Gastroesophageal sphincter (tissue), 4 donors: ENCODE results near the gene RIPPLY1. TPM values are rescaled to one million over a fixed set of nuclear protein-coding genes. Genes with fewer than 3 reads are reported as not detected.
A peak's percentile ranks its signal among the peaks of the same experiment; 100 is the strongest.
"Not testable (repeated sequence)": the region's sequence is repeated elsewhere in the genome, so short reads cannot be mapped to it uniquely, and the experiment has no call there.

Experiments used
- ATAC-seq: fragments of 150-250 bp; one replicate; pipeline ENCODE4 v1.9.1; 2016; ENCODE audit warnings: mild to moderate bottlenecking, moderate library complexity
- H3K27ac ChIP-seq, 4 donors: fragments of 200-600 bp; sonication (generic) in 3 of 4; 1 replicate in 3 of 4; 2 replicates in 1 of 4; pipeline ENCODE4 v1.5.1; 2016 to 2019
- H3K27me3 ChIP-seq: fragments of 200-600 bp; sonication (generic); one replicate; pipeline ENCODE4 v1.5.1; 2019
- H3K36me3 ChIP-seq, 2 donors: fragments of 200-600 bp; sonication (generic); one replicate each; pipeline ENCODE4 v1.5.1; 2019; ENCODE audit warnings: control low read depth in 1 of 2
- H3K4me1 ChIP-seq, 3 donors: fragments of 200-600 bp; sonication (generic); 1 replicate in 2 of 3; 2 replicates in 1 of 3; pipeline ENCODE4 v1.5.1; 2016 to 2019; ENCODE audit warnings: control low read depth in 2 of 3
- H3K4me3 ChIP-seq, 2 donors: fragments of 200-600 bp; sonication (generic); one replicate each; pipeline ENCODE4 v1.5.1; 2019; ENCODE audit warnings: mild to moderate bottlenecking in 1 of 2, moderate library complexity in 1 of 2
- H3K9me3 ChIP-seq, 3 donors: fragments of 200-600 bp; sonication (generic); one replicate each; pipeline ENCODE4 v1.5.1; 2017 to 2019; ENCODE audit warnings: control low read depth in 2 of 3
- CTCF ChIP-seq, 4 experiments: fragments of 200-600 bp in 2 of 4; fragments of 450-650 bp in 2 of 4; sonication (generic) in 1 of 4; IDR thresholded peaks; one replicate each; pipeline ENCODE4 v1.5.1; 2017 to 2019; ENCODE audit warnings: antibody characterized with exemption in 4 of 4, mild to moderate bottlenecking in 2 of 4, moderate library complexity in 2 of 4
- EP300 ChIP-seq: sonication (generic); formaldehyde crosslinking; IDR thresholded peaks from one replicate; pipeline ENCODE4 v1.6.1; 2017; ENCODE audit warnings: antibody characterized with exemption, mild to moderate bottlenecking
- POLR2A ChIP-seq, 2 donors: fragments of 450-650 bp; IDR thresholded peaks; one replicate each; pipeline ENCODE4 v1.6.1; 2017; ENCODE audit warnings: antibody characterized with exemption in 2 of 2, mild to moderate bottlenecking in 2 of 2, moderate library complexity in 1 of 2
- POLR2AphosphoS5 ChIP-seq: sonication (generic); formaldehyde crosslinking; IDR thresholded peaks from one replicate; pipeline ENCODE4 v1.6.1; 2017; ENCODE audit warnings: antibody characterized with exemption
- WGBS, 2 donors: methylation state at CpG; one replicate each; pipeline ENCODE4 v1.1.5; 2018; ENCODE audit warnings: low coverage in 1 of 2; 5-methylcytosine and 5-hydroxymethylcytosine counted together
- total RNA-seq, 4 donors: library from RNA; depleted of rRNA; stranded (reverse); fragments of >200 nt; gene quantifications; one replicate each; pipeline ENCODE4 v1.1.0, GENCODE V29; 2016

RIPPLY1 gene
- total RNA-seq, 4 donors from 2014 or later, result not detected

- H3K27ac ChIP-seq, result peak overlapping the region in 1 of 4 donors; percentile 39
- peak; percentile 81 for ATAC-seq
- no peak for TF ChIP-seq POLR2AphosphoS5
- TF ChIP-seq CTCF (IDR thresholded peaks at IDR 0.05), result peak; percentile 49 to 87 (median 64)
- no peaks in the 10 kb centered on the region for H3K27me3 ChIP-seq
- no peaks in the 10 kb centered on the region for H3K9me3 ChIP-seq
- H3K4me1 ChIP-seq, result peaks cover 0 to 14% (median 0%) of the 10 kb centered on the region in 3 donors
- H3K4me3 ChIP-seq, result no peak overlapping the region
- H3K36me3 ChIP-seq, result no peaks in the 10 kb centered on the region
- WGBS, 2 donors, result no CpG with 5 or more reads among the region's 6 CpGs
These were observed 8.7 kb downstream of the RIPPLY1 start for GRCh38 chrX:106894392-106894909.

- H3K27ac ChIP-seq, result no peak overlapping the region
- no peaks in the 10 kb centered on the region for H3K27me3 ChIP-seq
- no peak overlapping the region for H3K4me3 ChIP-seq
- H3K9me3 ChIP-seq, result no peaks in the 10 kb centered on the region
- TF ChIP-seq EP300 (no peak), CTCF (IDR thresholded peaks at IDR 0.05) (no peak), POLR2A (IDR thresholded peaks at IDR 0.05) (no peak), POLR2AphosphoS5 (no peak)
- 60 to 66% methylated on average over 2 to 4 of the region's 7 CpGs for WGBS, 2 donors
- peaks cover 0 to 14% (median 0%) of the 10 kb centered on the region in 3 donors for H3K4me1 ChIP-seq
- H3K36me3 ChIP-seq, result no peaks in the 10 kb centered on the region
- ATAC-seq, result no peak
These were observed 11.2 kb downstream of the RIPPLY1 start for GRCh38 chrX:106891762-106892460.

GRCh38 chrX:106889468-106889867 lies 13.7 kb downstream of the RIPPLY1 start:
- H3K9me3 ChIP-seq, result no peaks in the 10 kb centered on the region
- no peaks in the 10 kb centered on the region for H3K36me3 ChIP-seq
- no peaks in the 10 kb centered on the region for H3K27me3 ChIP-seq
- no peak overlapping the region for H3K27ac ChIP-seq
- peaks cover 0 to 1% (median 0%) of the 10 kb centered on the region in 3 donors for H3K4me1 ChIP-seq
- WGBS, 2 donors, result no CpG with 5 or more reads among the region's 1 CpG
- TF ChIP-seq POLR2A (IDR thresholded peaks at IDR 0.05) (no peak), POLR2AphosphoS5 (no peak), CTCF (IDR thresholded peaks at IDR 0.05) (no peak), EP300 (no peak)
- ATAC-seq, result no peak
- H3K4me3 ChIP-seq, result no peak overlapping the region

- Histone ChIP-seq H3K9me3 (no peaks in the 10 kb centered on the region), H3K36me3 (no peaks in the 10 kb centered on the region), H3K4me3 (no peak overlapping the region), H3K27me3 (no peaks in the 10 kb centered on the region), H3K27ac (no peak overlapping the region), H3K4me1 (no peaks in the 10 kb centered on the region)
- TF ChIP-seq POLR2A (IDR thresholded peaks at IDR 0.05) (no peak), EP300 (no peak), CTCF (IDR thresholded peaks at IDR 0.05) (no peak), POLR2AphosphoS5 (no peak)
- 71 to 100% methylated on average over 1 of the region's 1 CpG for WGBS, 2 donors
- ATAC-seq, result no peak
These were observed 28.0 kb downstream of the RIPPLY1 start for GRCh38 chrX:106875151-106875550.

GRCh38 chrX:106874075-106874474 lies 29.1 kb downstream of the RIPPLY1 start:
- Histone ChIP-seq H3K4me3 (no peak overlapping the region), H3K27ac (no peak overlapping the region), H3K4me1 (no peaks in the 10 kb centered on the region), H3K9me3 (no peaks in the 10 kb centered on the region), H3K27me3 (no peaks in the 10 kb centered on the region), H3K36me3 (no peaks in the 10 kb centered on the region)
- 43 to 74% methylated on average over 2 of the region's 2 CpGs for WGBS, 2 donors
- ATAC-seq, result no peak
- TF ChIP-seq CTCF (IDR thresholded peaks at IDR 0.05) (peak in 1 of 4 experiments; percentile 54), POLR2A (IDR thresholded peaks at IDR 0.05) (no peak)

GRCh38 chrX:106872796-106873195 lies 30.3 kb downstream of the RIPPLY1 start:
- H3K27ac ChIP-seq, H3K4me3 ChIP-seq, H3K4me1 ChIP-seq, H3K27me3 ChIP-seq, H3K9me3 ChIP-seq, H3K36me3 ChIP-seq, ATAC-seq: not testable (repeated sequence)
- WGBS, 2 donors, result 92% methylated on average over 2 of the region's 2 CpGs; no CpG with 5 or more reads in 1 of the 2 donors
